ENCODE data around the gene CEL.

- no peak for TF ChIP-seq CTCF (IDR thresholded peaks at IDR 0.05)
- TF ChIP-seq POLR2A (IDR thresholded peaks at IDR 0.05): no peak
These were observed 29.6 kb upstream of the CEL start for GRCh38 chr9:133032171-133032570.
